ENCODE data around the gene UTRN.
A peak's percentile ranks its signal among the peaks of the same experiment; 100 is the strongest.

The UTRN gene

GRCh38 chr6:144304223-144304848 is 19.2 kb downstream of the UTRN start:
- in situ Hi-C loops (cut with MboI; ENCODE audit: low pct_unique_long_range_greater_than_20kb, low sequenced_read_pairs): no loop called here
- DNase-seq: no peak

- no peak for DNase-seq
- in situ Hi-C loops (cut with MboI; ENCODE audit: low pct_unique_long_range_greater_than_20kb, low sequenced_read_pairs): no loop called here
These were observed 20.4 kb downstream of the UTRN start for GRCh38 chr6:144305567-144305966.

- in situ Hi-C loops (cut with MboI; ENCODE audit: low pct_unique_long_range_greater_than_20kb, low sequenced_read_pairs): no loop called here
These were observed 20.9 kb downstream of the UTRN start for GRCh38 chr6:144305985-144306384.

GRCh38 chr6:144307880-144308279 is 22.7 kb downstream of the UTRN start:
- DNase-seq: no peak
- in situ Hi-C loops (cut with MboI; ENCODE audit: low pct_unique_long_range_greater_than_20kb, low sequenced_read_pairs): no loop called here

More at GRCh38 chr6:144305985-144306384, 20.9 kb downstream of the UTRN start:
- peak; percentile 18 for DNase-seq

- DNase-seq: no peak
- in situ Hi-C loops (cut with MboI; ENCODE audit: low pct_unique_long_range_greater_than_20kb, low sequenced_read_pairs): no loop called here
These were observed 25.6 kb downstream of the UTRN start for GRCh38 chr6:144310765-144311164.

GRCh38 chr6:144311361-144311760 is 26.2 kb downstream of the UTRN start:
- in situ Hi-C loops (cut with MboI; ENCODE audit: low pct_unique_long_range_greater_than_20kb, low sequenced_read_pairs): no loop called here
- peak; percentile 11 for DNase-seq

- no peak for DNase-seq
- in situ Hi-C loops (cut with MboI; ENCODE audit: low pct_unique_long_range_greater_than_20kb, low sequenced_read_pairs): no loop called here
These were observed 28.9 kb downstream of the UTRN start for GRCh38 chr6:144314003-144314485.

- no peak for DNase-seq
- in situ Hi-C loops (cut with MboI; ENCODE audit: low pct_unique_long_range_greater_than_20kb, low sequenced_read_pairs): no loop called here
These were observed 29.4 kb downstream of the UTRN start for GRCh38 chr6:144314562-144314961.

GRCh38 chr6:144315226-144315980 is 30.3 kb downstream of the UTRN start:
- DNase-seq: no peak
- in situ Hi-C loops (cut with MboI; ENCODE audit: low pct_unique_long_range_greater_than_20kb, low sequenced_read_pairs): no loop called here

GRCh38 chr6:144315981-144316861 is 31.1 kb downstream of the UTRN start:
- in situ Hi-C loops (cut with MboI; ENCODE audit: low pct_unique_long_range_greater_than_20kb, low sequenced_read_pairs): no loop called here
- DNase-seq: no peak

GRCh38 chr6:144316862-144317195 is 31.7 kb downstream of the UTRN start:
- no peak for DNase-seq

GRCh38 chr6:144317736-144318135 is 32.6 kb downstream of the UTRN start:
- no peak for DNase-seq
- in situ Hi-C loops (cut with MboI; ENCODE audit: low pct_unique_long_range_greater_than_20kb, low sequenced_read_pairs): no loop called here

More at GRCh38 chr6:144316862-144317195, 31.7 kb downstream of the UTRN start:
- in situ Hi-C loops (cut with MboI; ENCODE audit: low pct_unique_long_range_greater_than_20kb, low sequenced_read_pairs): no loop called here

GRCh38 chr6:144319211-144319610 is 34.1 kb downstream of the UTRN start:
- in situ Hi-C loops (cut with MboI; ENCODE audit: low pct_unique_long_range_greater_than_20kb, low sequenced_read_pairs): no loop called here
- DNase-seq: peak; percentile 18

- in situ Hi-C loops (cut with MboI; ENCODE audit: low pct_unique_long_range_greater_than_20kb, low sequenced_read_pairs): no loop called here
- no peak for DNase-seq
These were observed 35.6 kb downstream of the UTRN start for GRCh38 chr6:144320741-144321140.

- no peak for DNase-seq
These were observed 36.9 kb downstream of the UTRN start for GRCh38 chr6:144321839-144322591.

GRCh38 chr6:144325232-144325631 is 40.1 kb downstream of the UTRN start:
- no peak for DNase-seq
- in situ Hi-C loops (cut with MboI; ENCODE audit: low pct_unique_long_range_greater_than_20kb, low sequenced_read_pairs): no loop called here

More at GRCh38 chr6:144321839-144322591, 36.9 kb downstream of the UTRN start:
- in situ Hi-C loops (cut with MboI; ENCODE audit: low pct_unique_long_range_greater_than_20kb, low sequenced_read_pairs): no loop called here

- in situ Hi-C loops (cut with MboI; ENCODE audit: low pct_unique_long_range_greater_than_20kb, low sequenced_read_pairs): no loop called here
- no peak for DNase-seq
These were observed 41.3 kb downstream of the UTRN start for GRCh38 chr6:144326393-144326792.

- DNase-seq: no peak
- in situ Hi-C loops (cut with MboI; ENCODE audit: low pct_unique_long_range_greater_than_20kb, low sequenced_read_pairs): no loop called here
These were observed 41.9 kb downstream of the UTRN start for GRCh38 chr6:144327081-144327480.
